ENCODE data around the gene PRELID2.

DNA sequence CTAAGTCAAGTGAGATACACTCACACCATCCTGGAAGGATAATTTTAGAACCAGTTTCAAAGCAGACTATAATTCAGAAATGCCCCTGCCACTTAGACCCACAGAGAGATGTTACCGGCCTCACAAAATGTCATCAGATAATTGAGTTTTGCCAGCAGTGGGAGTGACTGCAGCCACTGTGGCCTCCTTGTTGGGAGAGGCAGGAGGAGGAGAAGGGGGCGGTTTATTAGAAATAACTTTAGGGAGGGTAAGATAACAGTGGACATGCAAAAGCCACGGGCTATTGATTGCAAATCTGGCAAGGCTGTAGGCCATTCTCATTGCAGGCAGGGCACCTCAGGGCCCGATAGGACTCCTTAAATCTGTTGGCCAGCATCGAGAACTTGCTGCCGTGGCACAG lies 24.3 kb upstream of the PRELID2 start:
- TF ChIP-seq, protein P1, sequence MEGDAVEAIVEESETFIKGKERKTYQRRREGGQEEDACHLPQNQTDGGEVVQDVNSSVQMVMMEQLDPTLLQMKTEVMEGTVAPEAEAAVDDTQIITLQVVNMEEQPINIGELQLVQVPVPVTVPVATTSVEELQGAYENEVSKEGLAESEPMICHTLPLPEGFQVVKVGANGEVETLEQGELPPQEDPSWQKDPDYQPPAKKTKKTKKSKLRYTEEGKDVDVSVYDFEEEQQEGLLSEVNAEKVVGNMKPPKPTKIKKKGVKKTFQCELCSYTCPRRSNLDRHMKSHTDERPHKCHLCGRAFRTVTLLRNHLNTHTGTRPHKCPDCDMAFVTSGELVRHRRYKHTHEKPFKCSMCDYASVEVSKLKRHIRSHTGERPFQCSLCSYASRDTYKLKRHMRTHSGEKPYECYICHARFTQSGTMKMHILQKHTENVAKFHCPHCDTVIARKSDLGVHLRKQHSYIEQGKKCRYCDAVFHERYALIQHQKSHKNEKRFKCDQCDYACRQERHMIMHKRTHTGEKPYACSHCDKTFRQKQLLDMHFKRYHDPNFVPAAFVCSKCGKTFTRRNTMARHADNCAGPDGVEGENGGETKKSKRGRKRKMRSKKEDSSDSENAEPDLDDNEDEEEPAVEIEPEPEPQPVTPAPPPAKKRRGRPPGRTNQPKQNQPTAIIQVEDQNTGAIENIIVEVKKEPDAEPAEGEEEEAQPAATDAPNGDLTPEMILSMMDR (conservative IDR thresholded peaks at IDR 0.05): no peak
- no peak for TF ChIP-seq ZFX (IDR thresholded peaks at IDR 0.05)
